Mammary epithelial cell (primary cell): ENCODE data around the gene INPP5A.

ENCODE experiments used
- CTCF ChIP-seq, 2 donors: IDR thresholded peaks in 1 of 2; conservative IDR thresholded peaks in 1 of 2; 2 replicates each; pipeline ENCODE4 v1.5.1; 2011 to 2012; ENCODE audit warnings: inconsistent platforms in 2 of 2, low read length in 2 of 2, mild to moderate bottlenecking in 2 of 2, control low read depth in 1 of 2, low read depth in 1 of 2; ENCODE audit not compliant: insufficient read depth in 1 of 2; ENCODE audit errors: extremely low read depth in 1 of 2
- EZH2 ChIP-seq: IDR thresholded peaks from 2 replicates; pipeline ENCODE4 v1.6.1; 2012; ENCODE audit warnings: low read length, inconsistent platforms, borderline replicate concordance

GRCh38 chr10:132526676-132527075 is 10.9 kb upstream of the INPP5A start:
- no peak for TF ChIP-seq CTCF (conservative IDR thresholded peaks at IDR 0.05 in 1 of 2, IDR thresholded peaks at IDR 0.05 in 1 of 2; ENCODE audit: extremely low read depth in 1 of 2, insufficient read depth in 1 of 2, low read depth in 1 of 2, low read length in 2 of 2)
- no peak for TF ChIP-seq EZH2
